C4-2B (cell line): ENCODE measurements around the gene STX7.

ENCODE experiments used
- ZFX ChIP-seq: fragments of 450-650 bp; IDR thresholded peaks from 2 replicates; pipeline ENCODE4 v1.6.1; 2017
- TF ChIP-seq, protein P1 (sequence below): fragments of 450-650 bp; conservative IDR thresholded peaks from 2 replicates; pipeline ENCODE4 v1.5.1; 2017; ENCODE audit warnings: mild to moderate bottlenecking

DNA sequence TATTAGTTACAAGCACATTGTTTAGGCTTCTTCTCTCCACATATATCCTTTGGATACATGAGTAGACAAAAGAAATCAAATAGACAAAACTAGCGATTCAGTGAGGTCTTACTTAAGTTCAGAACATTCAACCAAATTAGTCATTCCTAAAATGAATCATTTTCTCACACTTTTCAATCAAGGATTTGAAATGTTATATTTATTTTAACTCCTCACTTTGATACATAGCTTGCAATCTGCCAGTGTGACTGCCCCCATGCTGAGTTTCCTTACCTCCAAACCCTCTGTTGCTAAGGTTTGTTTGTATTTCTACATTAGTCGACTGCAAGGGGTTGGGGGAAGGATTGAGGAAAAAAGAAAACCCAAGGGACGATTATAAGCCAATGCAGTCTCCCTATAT, 108.2 kb downstream of the STX7 start:
- TF ChIP-seq, protein P1, sequence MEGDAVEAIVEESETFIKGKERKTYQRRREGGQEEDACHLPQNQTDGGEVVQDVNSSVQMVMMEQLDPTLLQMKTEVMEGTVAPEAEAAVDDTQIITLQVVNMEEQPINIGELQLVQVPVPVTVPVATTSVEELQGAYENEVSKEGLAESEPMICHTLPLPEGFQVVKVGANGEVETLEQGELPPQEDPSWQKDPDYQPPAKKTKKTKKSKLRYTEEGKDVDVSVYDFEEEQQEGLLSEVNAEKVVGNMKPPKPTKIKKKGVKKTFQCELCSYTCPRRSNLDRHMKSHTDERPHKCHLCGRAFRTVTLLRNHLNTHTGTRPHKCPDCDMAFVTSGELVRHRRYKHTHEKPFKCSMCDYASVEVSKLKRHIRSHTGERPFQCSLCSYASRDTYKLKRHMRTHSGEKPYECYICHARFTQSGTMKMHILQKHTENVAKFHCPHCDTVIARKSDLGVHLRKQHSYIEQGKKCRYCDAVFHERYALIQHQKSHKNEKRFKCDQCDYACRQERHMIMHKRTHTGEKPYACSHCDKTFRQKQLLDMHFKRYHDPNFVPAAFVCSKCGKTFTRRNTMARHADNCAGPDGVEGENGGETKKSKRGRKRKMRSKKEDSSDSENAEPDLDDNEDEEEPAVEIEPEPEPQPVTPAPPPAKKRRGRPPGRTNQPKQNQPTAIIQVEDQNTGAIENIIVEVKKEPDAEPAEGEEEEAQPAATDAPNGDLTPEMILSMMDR, result no peak
- no peak for TF ChIP-seq ZFX
